K562 (cell line): Measurements from ENCODE around the gene MINK1. TPM values are rescaled to one million over a fixed set of nuclear protein-coding genes. Genes with fewer than 3 reads are reported as not detected.

Source experiments
- ATAC-seq: fragments of 200-7000 bp; cut with Tn5 transposase; 3 replicates; pipeline ENCODE4 v1.9.1; 2020; ENCODE audit warnings: moderate library complexity
- BruUV-seq: library from RNA; stranded (reverse); fragments of 400-500 nt; replicated peaks from 2 replicates; lab custom pipeline; 2021; lab: Mats Ljungman, UMichigan
- CTCF ChIA-PET: fragments of 300-600 bp; formaldehyde crosslinking; extraction: SDS; loops from one replicate; lab custom pipeline; 2021; ENCODE audit warnings: low intra/inter-chr PET ratio; lab: Yijun Ruan, JAX
- POLR2A ChIA-PET: fragments of 300-600, 350-650 bp; sonication (Branson Sonifier 250); formaldehyde crosslinking; extraction: SDS; loops from one replicate; lab custom pipeline; 2021; ENCODE audit warnings: antibody characterized with exemption, inconsistent platforms; lab: Yijun Ruan, JAX
- DNase-seq, 4 experiments: peaks; one replicate each; pipeline versions ENCODE4 v3.0.0 to v3.0.0-alpha.2; 2011 to 2018; ENCODE audit warnings: low spot score in 3 of 4, mixed read lengths in 3 of 4; ENCODE audit errors: extremely low read depth in 1 of 4
- FAIRE-seq: peaks from 2 replicates; lab custom pipeline; 2011; peaks lifted over from hg19 to GRCh38; lab: Jason Lieb, UNC
- H2AFZ ChIP-seq: 2 replicates; pipeline ENCODE4 v1.6.0; 2011; ENCODE audit warnings: low read depth, low read length, control low read depth, inconsistent platforms
- H3K27ac ChIP-seq: fragments of 200-600 bp; 3 replicates; pipeline ENCODE4 v1.8.0; 2011; ENCODE audit warnings: low read depth, mild to moderate bottlenecking, control low read depth, inconsistent platforms, low read length, moderate library complexity, mixed read lengths; ENCODE audit errors: extremely low read depth
- H3K27me3 ChIP-seq, 2 experiments: fragments of 300-600 bp in 1 of 2; 2 replicates in 1 of 2; 3 replicates in 1 of 2; pipeline versions ENCODE4 v1.6.0 to v1.8.0; 2011; ENCODE audit warnings: inconsistent platforms in 2 of 2, low read length in 2 of 2, mild to moderate bottlenecking in 1 of 2, mixed read lengths in 1 of 2, moderate library complexity in 1 of 2; ENCODE audit not compliant: control insufficient read depth in 2 of 2, insufficient read depth in 2 of 2
- H3K36me3 ChIP-seq: fragments of 300-600 bp; 3 replicates; pipeline ENCODE4 v1.8.0; 2011; ENCODE audit warnings: mild to moderate bottlenecking, low read length, inconsistent platforms; ENCODE audit not compliant: control insufficient read depth, insufficient read depth
- H3K4me1 ChIP-seq, 2 experiments: fragments of 200-600 bp in 1 of 2; replicated peaks in 1 of 2; 2 replicates in 1 of 2; 3 replicates in 1 of 2; pipeline versions ENCODE4 v1.5.1 to v1.8.0; 2011; ENCODE audit warnings: inconsistent platforms in 2 of 2, low read length in 2 of 2, mild to moderate bottlenecking in 1 of 2, mixed read lengths in 1 of 2, moderate library complexity in 1 of 2; ENCODE audit not compliant: control insufficient read depth in 2 of 2, insufficient read depth in 2 of 2
- H3K4me2 ChIP-seq: 2 replicates; pipeline ENCODE4 v1.6.1; 2011; ENCODE audit warnings: low read length, control low read depth, inconsistent platforms, mixed read lengths; ENCODE audit not compliant: insufficient read depth
- H3K4me3 ChIP-seq: fragments of 200-600 bp; sonication (generic), shearing (Covaris generic); 2 replicates; pipeline ENCODE4 v1.5.1; 2016; ENCODE audit warnings: control low read depth, inconsistent platforms
- H3K79me2 ChIP-seq: fragments of 200-600 bp; 3 replicates; pipeline ENCODE4 v1.8.0; 2011; ENCODE audit warnings: low read length, inconsistent platforms; ENCODE audit not compliant: control insufficient read depth, insufficient read depth
- H3K9ac ChIP-seq, 2 experiments: 2 replicates each; pipeline versions ENCODE4 v1.6.0 to v1.6.1; 2011; ENCODE audit warnings: low read depth in 2 of 2, low read length in 2 of 2, control low read depth in 1 of 2, inconsistent platforms in 1 of 2, mild to moderate bottlenecking in 1 of 2, mixed read lengths in 1 of 2; ENCODE audit not compliant: insufficient read depth in 1 of 2
- H3K9me1 ChIP-seq: one replicate; pipeline ENCODE4 v1.6.0; 2011; ENCODE audit warnings: inconsistent platforms, mild to moderate bottlenecking, low read length, moderate library complexity; ENCODE audit not compliant: control insufficient read depth, insufficient read depth
- H3K9me3 ChIP-seq: replicated peaks from 2 replicates; pipeline ENCODE4 v1.5.1; 2011; ENCODE audit warnings: low read depth, low read length, inconsistent platforms; ENCODE audit not compliant: control insufficient read depth, insufficient read depth
- H4K20me1 ChIP-seq: replicated peaks from 2 replicates; pipeline ENCODE4 v1.6.1; 2011; ENCODE audit warnings: low read length, inconsistent platforms, mixed read lengths; ENCODE audit not compliant: control insufficient read depth, insufficient read depth
- GABPB2 ChIP-seq: fragments of 250-450 bp; sonication (Bioruptor Pico); conservative IDR thresholded peaks from 2 replicates; pipeline ENCODE4 v1.5.1; 2021; ENCODE audit warnings: mild to moderate bottlenecking
- MED1 ChIP-seq: sonication (generic); formaldehyde crosslinking; IDR thresholded peaks from 2 replicates; pipeline ENCODE4 v1.8.1; 2023; ENCODE audit warnings: missing genetic modification reagents, borderline replicate concordance
- ZNF217 ChIP-seq: sonication (generic); formaldehyde crosslinking; IDR thresholded peaks from 2 replicates; pipeline ENCODE4 v1.8.0; 2022; ENCODE audit warnings: mild to moderate bottlenecking, missing genetic modification reagents
- ZNF668 ChIP-seq: fragments of 250-450 bp; sonication (Bioruptor Pico); IDR thresholded peaks from 2 replicates; pipeline ENCODE4 v1.8.0; 2022; ENCODE audit warnings: mild to moderate bottlenecking, inconsistent platforms
- ZNF764 ChIP-seq: fragments of 250-450 bp; sonication (Bioruptor Pico); IDR thresholded peaks from 2 replicates; pipeline ENCODE4 v1.4.0; 2020; ENCODE audit warnings: low read depth, mild to moderate bottlenecking, moderate library complexity
- WGBS: fragments of 100-300 bp; shearing (Covaris generic); methylation state at CpG from one replicate; pipeline ENCODE4 v1.1.6; 2016; ENCODE audit warnings: low coverage, mixed read lengths; ENCODE audit not compliant: insufficient coverage; ENCODE audit errors: missing lambda C conversion rate; 5-methylcytosine and 5-hydroxymethylcytosine counted together
- in situ Hi-C: fragments of 300-500 bp; cut with MboI; formaldehyde crosslinking; loops from 4 replicates; pipeline ENCODE4 v1.15.0; 2018; ENCODE audit warnings: inconsistent platforms, mixed read lengths
- intact Hi-C: fragments of 100-400 bp; cut with micrococcal nuclease; formaldehyde crosslinking; loops from 2 replicates; pipeline ENCODE4 v1.14.2; 2022
- polyA plus RNA-seq, 8 experiments: library from polyadenylated mRNA; depleted of rRNA in 4 of 8; stranded (reverse) in 5 of 8; unstranded in 3 of 8; fragments of >200 nt; fragmentation: Nextera tagmentation in 2 of 8; fragmentation: Illumina TruSeq in 1 of 8; extraction: Ambion mirVana in 2 of 8; extraction: Trizol in 1 of 8; gene quantifications; 2 replicates each; pipeline versions ENCODE4 v1.2.1 to v1.2.3, GENCODE V29; 2011 to 2014; ENCODE audit warnings: inconsistent platforms in 1 of 8, missing spikeins in 1 of 8
- total RNA-seq, 7 experiments: library from RNA; depleted of rRNA in 6 of 7; stranded (reverse); fragments of >200 nt in 6 of 7; fragmentation: Illumina TruSeq in 2 of 7; extraction: Trizol in 2 of 7; gene quantifications; 2 replicates each; pipeline versions ENCODE4 v1.2.1 to v1.2.3, GENCODE V29; 2011 to 2021; ENCODE audit warnings: low replicate concordance in 1 of 7
- TF ChIP-seq, protein P1 (sequence below): sonication (generic); formaldehyde crosslinking; IDR thresholded peaks from 2 replicates; pipeline ENCODE4 v1.8.1; 2022; ENCODE audit warnings: missing genetic modification reagents
- TF ChIP-seq, protein P2 (sequence below): fragments of 250-450 bp; sonication (Bioruptor Pico); IDR thresholded peaks from 2 replicates; pipeline ENCODE4 v1.4.0; 2020; ENCODE audit warnings: mild to moderate bottlenecking, moderate library complexity

MINK1 gene
- total and polyA plus RNA-seq, 9 of the 15 experiments (the other 6 are each of a cell fraction or from before 2014, with no cell fraction given), result 0.11 to 54.2 (median 14.9) TPM

DNA sequence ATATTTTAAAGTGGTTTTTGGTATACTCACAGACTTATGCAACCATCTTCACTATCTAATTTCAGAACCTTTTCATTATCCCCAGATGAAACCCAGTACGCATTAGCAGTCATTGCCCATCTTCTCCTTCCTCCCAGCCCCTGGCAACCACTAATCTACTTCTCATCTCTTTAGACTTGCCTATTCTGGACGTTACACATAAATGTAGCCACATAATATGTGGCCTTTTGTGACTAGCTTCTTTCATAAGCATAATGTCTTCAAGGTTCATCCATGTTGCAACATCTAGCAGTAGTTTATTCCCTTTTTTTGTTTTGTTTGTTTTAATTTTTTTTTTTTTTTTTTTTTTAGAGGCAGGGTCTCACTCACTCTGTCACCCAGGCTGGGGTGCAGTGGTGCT, 37.7 kb downstream of the MINK1 start:
- H3K79me2 ChIP-seq, result peaks cover 1% of the 10 kb centered on the region; the same call in 1 of the 3 replicates
- TF ChIP-seq MED1 (no peak), ZNF668 (CRISPR knock-in tag) (no peak), ZNF764 (no peak), GABPB2 (CRISPR knock-in tag) (no peak), ZNF217 (CRISPR knock-in tag) (no peak)
- TF ChIP-seq, protein P1, sequence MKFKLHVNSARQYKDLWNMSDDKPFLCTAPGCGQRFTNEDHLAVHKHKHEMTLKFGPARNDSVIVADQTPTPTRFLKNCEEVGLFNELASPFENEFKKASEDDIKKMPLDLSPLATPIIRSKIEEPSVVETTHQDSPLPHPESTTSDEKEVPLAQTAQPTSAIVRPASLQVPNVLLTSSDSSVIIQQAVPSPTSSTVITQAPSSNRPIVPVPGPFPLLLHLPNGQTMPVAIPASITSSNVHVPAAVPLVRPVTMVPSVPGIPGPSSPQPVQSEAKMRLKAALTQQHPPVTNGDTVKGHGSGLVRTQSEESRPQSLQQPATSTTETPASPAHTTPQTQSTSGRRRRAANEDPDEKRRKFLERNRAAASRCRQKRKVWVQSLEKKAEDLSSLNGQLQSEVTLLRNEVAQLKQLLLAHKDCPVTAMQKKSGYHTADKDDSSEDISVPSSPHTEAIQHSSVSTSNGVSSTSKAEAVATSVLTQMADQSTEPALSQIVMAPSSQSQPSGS (CRISPR knock-in tag), result no peak
- TF ChIP-seq, protein P2, sequence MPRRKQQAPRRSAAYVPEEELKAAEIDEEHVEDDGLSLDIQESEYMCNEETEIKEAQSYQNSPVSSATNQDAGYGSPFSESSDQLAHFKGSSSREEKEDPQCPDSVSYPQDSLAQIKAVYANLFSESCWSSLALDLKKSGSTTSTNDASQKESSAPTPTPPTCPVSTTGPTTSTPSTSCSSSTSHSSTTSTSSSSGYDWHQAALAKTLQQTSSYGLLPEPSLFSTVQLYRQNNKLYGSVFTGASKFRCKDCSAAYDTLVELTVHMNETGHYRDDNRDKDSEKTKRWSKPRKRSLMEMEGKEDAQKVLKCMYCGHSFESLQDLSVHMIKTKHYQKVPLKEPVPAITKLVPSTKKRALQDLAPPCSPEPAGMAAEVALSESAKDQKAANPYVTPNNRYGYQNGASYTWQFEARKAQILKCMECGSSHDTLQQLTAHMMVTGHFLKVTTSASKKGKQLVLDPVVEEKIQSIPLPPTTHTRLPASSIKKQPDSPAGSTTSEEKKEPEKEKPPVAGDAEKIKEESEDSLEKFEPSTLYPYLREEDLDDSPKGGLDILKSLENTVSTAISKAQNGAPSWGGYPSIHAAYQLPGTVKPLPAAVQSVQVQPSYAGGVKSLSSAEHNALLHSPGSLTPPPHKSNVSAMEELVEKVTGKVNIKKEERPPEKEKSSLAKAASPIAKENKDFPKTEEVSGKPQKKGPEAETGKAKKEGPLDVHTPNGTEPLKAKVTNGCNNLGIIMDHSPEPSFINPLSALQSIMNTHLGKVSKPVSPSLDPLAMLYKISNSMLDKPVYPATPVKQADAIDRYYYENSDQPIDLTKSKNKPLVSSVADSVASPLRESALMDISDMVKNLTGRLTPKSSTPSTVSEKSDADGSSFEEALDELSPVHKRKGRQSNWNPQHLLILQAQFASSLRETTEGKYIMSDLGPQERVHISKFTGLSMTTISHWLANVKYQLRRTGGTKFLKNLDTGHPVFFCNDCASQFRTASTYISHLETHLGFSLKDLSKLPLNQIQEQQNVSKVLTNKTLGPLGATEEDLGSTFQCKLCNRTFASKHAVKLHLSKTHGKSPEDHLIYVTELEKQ (CRISPR knock-in tag), result no peak
- TF ChIP-seq, all 486 proteins: peak for 0
- Histone ChIP-seq H3K9ac (no peak overlapping the region), H2AFZ (no peak overlapping the region), H4K20me1 (0 out of 2 replicates have a peak, but pooled peaks cover 2% of the 10 kb centered on the region), H3K9me3 (no peaks in the 10 kb centered on the region), H3K27ac (no peak overlapping the region), H3K4me1 (no peaks in the 10 kb centered on the region; a peak in 1 of 5 replicates), H3K4me2 (no peak overlapping the region), H3K36me3 (peaks cover 3% of the 10 kb centered on the region; the same call in 1 of the 3 replicates), H3K9me1 (no peaks in the 10 kb centered on the region), H3K4me3 (no peak overlapping the region), H3K27me3 (no peaks in the 10 kb centered on the region)
- intact Hi-C loops (no loop called here), in situ Hi-C loops (no loop called here)
- FAIRE-seq (no peak), DNase-seq (no peak), ATAC-seq (no peak)
- ChIA-PET CTCF (no interaction called here), POLR2A (interaction anchor here (1.0 kb wide), 1 partner anchor 10 kb away, joined by 3 read pairs; no protein-coding TSS in a partner anchor)
- WGBS, result 75% methylated on average over 2 of the region's 2 CpGs
- no TSS peak for BruUV-seq
